NCI-H1436 treated with DMSO at 0.1 percent for 48 hours (cell line): Measurements from ENCODE around the gene TMPRSS7.

Experiments
- DNase-seq: peaks from one replicate; lab custom pipeline; 2025; lab: John Stamatoyannopoulos, UW

TMPRSS7 gene

GRCh38 chr3:112101916-112102315 is 67.4 kb downstream of the TMPRSS7 start:
- DNase-seq: no peak

GRCh38 chr3:112104774-112105173 is 70.2 kb downstream of the TMPRSS7 start:
- DNase-seq: no peak

- DNase-seq: peak; percentile 74
Observed at GRCh38 chr3:112109322-112109721, 74.8 kb downstream of the TMPRSS7 start.

GRCh38 chr3:112111785-112112402 is 77.4 kb downstream of the TMPRSS7 start:
- peak; percentile 38 for DNase-seq

- no peak for DNase-seq
Observed at GRCh38 chr3:112114576-112115160, 80.1 kb downstream of the TMPRSS7 start.

GRCh38 chr3:112115161-112115739 is 80.7 kb downstream of the TMPRSS7 start:
- DNase-seq: no peak

GRCh38 chr3:112115806-112116383 is 81.4 kb downstream of the TMPRSS7 start:
- no peak for DNase-seq

- DNase-seq: no peak
Observed at GRCh38 chr3:112116748-112117186, 82.2 kb downstream of the TMPRSS7 start.

GRCh38 chr3:112117415-112117814 is 82.9 kb downstream of the TMPRSS7 start:
- DNase-seq: no peak

- DNase-seq: no peak
Observed at GRCh38 chr3:112117841-112118571, 83.5 kb downstream of the TMPRSS7 start.

GRCh38 chr3:112119962-112120836 is 85.7 kb downstream of the TMPRSS7 start:
- DNase-seq: no peak

- DNase-seq: no peak
Observed at GRCh38 chr3:112121577-112122547, 87.3 kb downstream of the TMPRSS7 start.

- no peak for DNase-seq
Observed at GRCh38 chr3:112122870-112123269, 88.3 kb downstream of the TMPRSS7 start.

GRCh38 chr3:112123548-112123947 is 89.0 kb downstream of the TMPRSS7 start:
- no peak for DNase-seq

- DNase-seq: no peak
Observed at GRCh38 chr3:112124907-112125607, 90.5 kb downstream of the TMPRSS7 start.

- DNase-seq: no peak
Observed at GRCh38 chr3:112126511-112126911, 92.0 kb downstream of the TMPRSS7 start.

- no peak for DNase-seq
Observed at GRCh38 chr3:112127522-112128494, 93.3 kb downstream of the TMPRSS7 start.
